ENCODE results near the gene TRIO.

TRIO gene

DNA sequence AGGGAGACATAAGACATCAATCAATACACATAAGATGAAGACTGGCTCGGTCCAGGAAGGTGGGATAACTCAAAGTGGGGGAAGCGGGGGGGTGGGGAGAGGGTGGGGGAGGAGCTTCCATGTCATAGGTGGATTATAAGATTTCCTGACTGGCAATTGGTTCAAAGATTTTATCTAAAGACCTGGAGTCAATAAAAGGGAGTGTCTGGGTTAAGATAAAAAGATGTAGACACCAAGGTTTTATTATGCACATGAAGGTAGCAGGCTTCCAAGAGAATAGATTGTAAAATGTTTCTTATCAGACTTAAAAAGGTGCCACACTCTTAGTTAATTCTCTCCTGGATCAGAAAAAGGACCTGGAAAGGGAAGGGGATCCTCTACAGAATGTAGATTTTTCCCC is 412.9 kb downstream of the TRIO start:
- no peak for TF ChIP-seq EZH2 (IDR thresholded peaks at IDR 0.05; ENCODE audit: borderline replicate concordance, low read depth, low read length, severe bottlenecking)
- TF ChIP-seq, protein P1, sequence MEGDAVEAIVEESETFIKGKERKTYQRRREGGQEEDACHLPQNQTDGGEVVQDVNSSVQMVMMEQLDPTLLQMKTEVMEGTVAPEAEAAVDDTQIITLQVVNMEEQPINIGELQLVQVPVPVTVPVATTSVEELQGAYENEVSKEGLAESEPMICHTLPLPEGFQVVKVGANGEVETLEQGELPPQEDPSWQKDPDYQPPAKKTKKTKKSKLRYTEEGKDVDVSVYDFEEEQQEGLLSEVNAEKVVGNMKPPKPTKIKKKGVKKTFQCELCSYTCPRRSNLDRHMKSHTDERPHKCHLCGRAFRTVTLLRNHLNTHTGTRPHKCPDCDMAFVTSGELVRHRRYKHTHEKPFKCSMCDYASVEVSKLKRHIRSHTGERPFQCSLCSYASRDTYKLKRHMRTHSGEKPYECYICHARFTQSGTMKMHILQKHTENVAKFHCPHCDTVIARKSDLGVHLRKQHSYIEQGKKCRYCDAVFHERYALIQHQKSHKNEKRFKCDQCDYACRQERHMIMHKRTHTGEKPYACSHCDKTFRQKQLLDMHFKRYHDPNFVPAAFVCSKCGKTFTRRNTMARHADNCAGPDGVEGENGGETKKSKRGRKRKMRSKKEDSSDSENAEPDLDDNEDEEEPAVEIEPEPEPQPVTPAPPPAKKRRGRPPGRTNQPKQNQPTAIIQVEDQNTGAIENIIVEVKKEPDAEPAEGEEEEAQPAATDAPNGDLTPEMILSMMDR (IDR thresholded peaks at IDR 0.05; ENCODE audit: borderline replicate concordance, extremely low read depth, low read length, poor library complexity, severe bottlenecking) = no peak
- Histone ChIP-seq H3K4me1 (ENCODE audit: insufficient read depth, low read length) (peaks cover 11% of the 10 kb centered on the region), H3K27ac (ENCODE audit: low read length) (no peak overlapping the region), H3K27me3 (ENCODE audit: insufficient read depth, low read length, poor library complexity) (peaks cover 4% of the 10 kb centered on the region), H3K9ac (ENCODE audit: low read depth, low read length) (no peak overlapping the region), H3K9me3 (ENCODE audit: insufficient read depth, low read length, severe bottlenecking) (no peaks in the 10 kb centered on the region), H3K79me2 (ENCODE audit: insufficient read depth, low read length) (no peaks in the 10 kb centered on the region), H4K20me1 (ENCODE audit: insufficient read depth, low read length) (no peaks in the 10 kb centered on the region), H3K36me3 (ENCODE audit: insufficient read depth, low read length) (no peaks in the 10 kb centered on the region), H3K4me3 (ENCODE audit: low read depth in 1 of 2, low read length in 2 of 2) (no peak overlapping the region), H2AFZ (ENCODE audit: low read depth, low read length) (no peak overlapping the region), H3K4me2 (ENCODE audit: insufficient read depth, low read length) (no peak overlapping the region)
- ATAC-seq (ENCODE audit: insufficient read depth, low read depth) (no peak), DNase-seq (no peak)

DNA sequence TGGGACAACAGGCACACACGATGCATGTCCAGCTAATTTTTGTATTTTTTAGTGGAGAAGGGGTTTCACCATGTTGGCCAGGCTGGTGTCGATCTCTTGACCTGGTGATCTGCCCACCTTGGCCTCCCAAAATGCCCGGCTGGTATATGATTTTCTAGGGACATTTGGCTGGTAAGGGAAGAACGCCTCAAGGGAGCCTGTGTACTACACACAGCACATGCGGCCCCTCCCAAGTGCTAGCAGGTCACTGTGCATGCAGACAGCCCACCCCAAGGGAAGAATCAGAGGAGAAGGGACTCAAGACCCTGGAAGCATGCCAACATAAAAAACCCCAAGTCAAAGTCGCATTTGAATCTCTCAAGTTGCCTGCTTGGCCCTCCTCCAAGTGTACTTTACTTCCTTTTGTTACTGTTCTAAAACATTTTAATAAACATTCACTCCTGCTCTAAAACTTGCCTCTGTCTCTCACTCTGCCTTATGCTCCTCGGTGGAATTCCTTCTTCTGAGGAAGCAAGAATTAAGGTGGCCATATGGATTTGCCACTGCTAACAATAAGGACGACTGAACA is 414.1 kb downstream of the TRIO start:
- H3K9ac ChIP-seq (ENCODE audit: low read depth, low read length) = no peak overlapping the region
- no peak overlapping the region for H2AFZ ChIP-seq (ENCODE audit: low read depth, low read length)
- H3K4me1 ChIP-seq (ENCODE audit: insufficient read depth, low read length) = peaks cover 11% of the 10 kb centered on the region
- H3K79me2 ChIP-seq (ENCODE audit: insufficient read depth, low read length) = no peaks in the 10 kb centered on the region
- H3K36me3 ChIP-seq (ENCODE audit: insufficient read depth, low read length) = no peaks in the 10 kb centered on the region
- H4K20me1 ChIP-seq (ENCODE audit: insufficient read depth, low read length) = no peaks in the 10 kb centered on the region
- TF ChIP-seq EZH2 (IDR thresholded peaks at IDR 0.05; ENCODE audit: borderline replicate concordance, low read depth, low read length, severe bottlenecking) = no peak
- TF ChIP-seq, protein P1 (IDR thresholded peaks at IDR 0.05; ENCODE audit: borderline replicate concordance, extremely low read depth, low read length, poor library complexity, severe bottlenecking) = no peak
- no peak for DNase-seq
- no peaks in the 10 kb centered on the region for H3K9me3 ChIP-seq (ENCODE audit: insufficient read depth, low read length, severe bottlenecking)
- H3K27me3 ChIP-seq (ENCODE audit: insufficient read depth, low read length, poor library complexity) = peaks cover 4% of the 10 kb centered on the region
- no peak overlapping the region for H3K4me2 ChIP-seq (ENCODE audit: insufficient read depth, low read length)
- ATAC-seq (ENCODE audit: insufficient read depth, low read depth) = no peak
- H3K27ac ChIP-seq (ENCODE audit: low read length) = no peak overlapping the region
- H3K4me3 ChIP-seq (ENCODE audit: low read depth in 1 of 2, low read length in 2 of 2) = no peak overlapping the region

DNA sequence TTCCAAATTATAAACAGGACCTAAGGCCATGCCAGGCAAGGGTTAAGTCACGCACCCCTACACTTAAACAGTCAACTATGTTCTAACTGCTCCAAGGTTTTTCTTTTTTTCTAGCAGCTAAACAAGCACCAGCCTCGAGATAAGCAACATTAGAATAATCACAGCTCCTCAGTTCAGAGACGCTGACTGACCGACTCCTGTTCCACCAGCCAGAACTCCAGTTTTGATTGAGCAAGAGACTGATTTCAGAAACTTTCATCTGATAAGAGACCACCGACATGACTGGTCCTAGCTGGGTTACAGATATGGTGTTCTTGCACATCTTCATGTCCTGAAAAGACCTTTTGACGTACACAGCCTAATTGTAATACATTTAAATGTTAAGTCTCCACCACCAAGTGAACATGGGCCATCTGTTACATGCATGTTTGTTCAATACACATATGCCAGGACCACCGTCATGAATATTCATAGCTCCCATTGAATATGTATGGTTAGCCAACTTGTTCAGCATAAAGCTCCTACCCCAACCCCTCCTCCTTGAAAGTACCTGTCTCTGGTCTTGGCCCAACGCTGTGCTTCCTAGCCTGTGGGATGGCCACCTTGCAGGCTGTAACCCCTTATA is 414.8 kb downstream of the TRIO start:
- no peaks in the 10 kb centered on the region for H4K20me1 ChIP-seq (ENCODE audit: insufficient read depth, low read length)
- ATAC-seq (ENCODE audit: insufficient read depth, low read depth) = no peak
- H3K4me2 ChIP-seq (ENCODE audit: insufficient read depth, low read length) = no peak overlapping the region
- no peak overlapping the region for H2AFZ ChIP-seq (ENCODE audit: low read depth, low read length)
- no peak overlapping the region for H3K4me3 ChIP-seq (ENCODE audit: low read depth in 1 of 2, low read length in 2 of 2)
- no peaks in the 10 kb centered on the region for H3K79me2 ChIP-seq (ENCODE audit: insufficient read depth, low read length)
- H3K27me3 ChIP-seq (ENCODE audit: insufficient read depth, low read length, poor library complexity) = peaks cover 4% of the 10 kb centered on the region
- H3K27ac ChIP-seq (ENCODE audit: low read length) = no peak overlapping the region
- TF ChIP-seq, protein P1 (IDR thresholded peaks at IDR 0.05; ENCODE audit: borderline replicate concordance, extremely low read depth, low read length, poor library complexity, severe bottlenecking) = no peak
- TF ChIP-seq EZH2 (IDR thresholded peaks at IDR 0.05; ENCODE audit: borderline replicate concordance, low read depth, low read length, severe bottlenecking) = no peak
- H3K36me3 ChIP-seq (ENCODE audit: insufficient read depth, low read length) = no peaks in the 10 kb centered on the region
- no peaks in the 10 kb centered on the region for H3K9me3 ChIP-seq (ENCODE audit: insufficient read depth, low read length, severe bottlenecking)
- DNase-seq = no peak
- peaks cover 11% of the 10 kb centered on the region for H3K4me1 ChIP-seq (ENCODE audit: insufficient read depth, low read length)
- H3K9ac ChIP-seq (ENCODE audit: low read depth, low read length) = no peak overlapping the region
